B cell (primary cell): ENCODE measurements around the gene SPRY4. TPM values are rescaled to one million over a fixed set of nuclear protein-coding genes. Genes with fewer than 3 reads are reported as not detected.

Experiments
- ATAC-seq: fragments of 200-7000 bp; cut with Tn5 transposase; one replicate; pipeline ENCODE4 v1.10.0; 2021; ENCODE audit warnings: low read depth, mild to moderate bottlenecking, moderate number of reproducible peaks, moderate library complexity
- CTCF ChIA-PET: fragments of 350-600 bp; sonication (Branson Sonifier 250); formaldehyde crosslinking; loops from one replicate; lab custom pipeline; 2021; ENCODE audit warnings: antibody characterized with exemption, inconsistent platforms; lab: Charles Lee
- POLR2A ChIA-PET: fragments of 350-600 bp; sonication (Branson Sonifier 250); formaldehyde crosslinking; loops from one replicate; lab custom pipeline; 2021; ENCODE audit warnings: antibody characterized with exemption; lab: Charles Lee
- DNase-seq: peaks from one replicate; pipeline ENCODE4 v3.0.0; 2013
- H2AFZ ChIP-seq: 2 replicates; pipeline ENCODE4 v1.6.1; 2012; ENCODE audit warnings: mild to moderate bottlenecking, low read depth, low read length; ENCODE audit not compliant: insufficient read depth, poor library complexity, severe bottlenecking
- H3K27ac ChIP-seq, 2 donors: 1 replicate in 1 of 2; 2 replicates in 1 of 2; pipeline ENCODE4 v1.5.1; 2012 to 2013; ENCODE audit warnings: low read length in 2 of 2, mild to moderate bottlenecking in 2 of 2, moderate library complexity in 1 of 2
- H3K27me3 ChIP-seq, 4 experiments: fragments of 200-600 bp in 1 of 4; sonication (generic) in 1 of 4; replicated peaks in 1 of 4; 1 replicate in 2 of 4; 2 replicates in 2 of 4; pipeline versions ENCODE4 v1.6.1 to v1.7.0; 2013 to 2016; ENCODE audit warnings: low read length in 3 of 4, mild to moderate bottlenecking in 2 of 4, mixed read lengths in 1 of 4, moderate library complexity in 1 of 4; ENCODE audit not compliant: insufficient read depth in 4 of 4, control insufficient read depth in 3 of 4; ENCODE audit errors: control extremely low read depth in 1 of 4
- H3K36me3 ChIP-seq, 2 experiments: replicated peaks in 1 of 2; 1 replicate in 1 of 2; 2 replicates in 1 of 2; pipeline versions ENCODE4 v1.6.1 to v1.7.1; 2013; ENCODE audit warnings: low read length in 1 of 2; ENCODE audit not compliant: insufficient read depth in 2 of 2, control insufficient read depth in 1 of 2; ENCODE audit errors: control extremely low read depth in 1 of 2, extremely low read depth in 1 of 2
- H3K4me1 ChIP-seq, 2 donors: fragments of 200-600 bp in 1 of 2; sonication (generic) in 1 of 2; 1 replicate in 1 of 2; 2 replicates in 1 of 2; pipeline versions ENCODE4 v1.5.1 to v1.6.1; 2013 to 2017; ENCODE audit warnings: low read length in 2 of 2; ENCODE audit not compliant: control insufficient read depth in 2 of 2, insufficient read depth in 2 of 2
- H3K4me2 ChIP-seq: replicated peaks from 2 replicates; pipeline ENCODE3; 2012; ENCODE audit warnings: mild to moderate bottlenecking, low read depth, low read length; ENCODE audit not compliant: poor library complexity, severe bottlenecking
- H3K4me3 ChIP-seq, 5 experiments: fragments of 200-600 bp in 1 of 5; sonication (generic) in 1 of 5; 1 replicate in 3 of 5; 2 replicates in 2 of 5; pipeline versions ENCODE4 v1.5.1 to v1.7.0; 2011 to 2016; ENCODE audit warnings: low read length in 4 of 5, mild to moderate bottlenecking in 4 of 5, low read depth in 2 of 5, control low read depth in 1 of 5, moderate library complexity in 1 of 5; ENCODE audit not compliant: insufficient read depth in 1 of 5; ENCODE audit errors: control extremely low read depth in 1 of 5, extremely low read depth in 1 of 5
- H3K79me2 ChIP-seq: fragments of 200-600 bp; sonication (generic); one replicate; pipeline ENCODE4 v1.6.0; 2016; ENCODE audit warnings: low read length; ENCODE audit not compliant: control insufficient read depth, insufficient read depth
- H3K9ac ChIP-seq: fragments of 200-600 bp; sonication (generic); 2 replicates; pipeline ENCODE4 v1.6.1; 2017; ENCODE audit warnings: mild to moderate bottlenecking, low read length, moderate library complexity
- H3K9me3 ChIP-seq, 3 donors: one replicate each; pipeline versions ENCODE4 v1.6.1 to v1.7.1; 2013; ENCODE audit warnings: low read length in 2 of 3; ENCODE audit not compliant: control insufficient read depth in 2 of 3, insufficient read depth in 1 of 3; ENCODE audit errors: control extremely low read depth in 1 of 3
- H4K20me1 ChIP-seq: 2 replicates; pipeline ENCODE4 v1.6.0; 2012; ENCODE audit warnings: mild to moderate bottlenecking, low read length; ENCODE audit not compliant: insufficient read depth, control insufficient read depth, poor library complexity, severe bottlenecking
- H3K27ac Mint-ChIP-seq: one replicate; pipeline ENCODE4 v1.8.0; 2021; ENCODE audit warnings: mixed read lengths
- H3K27me3 Mint-ChIP-seq: one replicate; pipeline ENCODE4 v1.8.0; 2021; ENCODE audit warnings: mixed read lengths
- H3K4me1 Mint-ChIP-seq: one replicate; pipeline ENCODE4 v1.8.0; 2021; ENCODE audit warnings: mixed read lengths
- H3K4me3 Mint-ChIP-seq: one replicate; pipeline ENCODE4 v1.8.0; 2021; ENCODE audit warnings: mixed read lengths
- H3K9me3 Mint-ChIP-seq: one replicate; pipeline ENCODE4 v1.8.0; 2022; ENCODE audit warnings: mixed read lengths; ENCODE audit not compliant: insufficient read depth
- CTCF ChIP-seq: fragments of 200-600 bp; IDR thresholded peaks from one replicate; pipeline ENCODE4 v1.8.0; 2022; ENCODE audit warnings: antibody characterized with exemption, mild to moderate bottlenecking
- EZH2 ChIP-seq: IDR thresholded peaks from 2 replicates; pipeline ENCODE4 v1.6.1; 2012; ENCODE audit warnings: borderline replicate concordance, low read depth, mild to moderate bottlenecking, moderate library complexity, low read length; ENCODE audit not compliant: insufficient read depth, poor library complexity, severe bottlenecking
- WGBS: methylation state at CpG from one replicate; pipeline ENCODE4 v1.1.5; 2013; ENCODE audit warnings: missing lambda C conversion rate; ENCODE audit not compliant: insufficient coverage; 5-methylcytosine and 5-hydroxymethylcytosine counted together
- intact Hi-C: fragments of 100-400 bp; cut with micrococcal nuclease; formaldehyde crosslinking; loops from one replicate; pipeline ENCODE4 v1.10.0; 2022
- polyA plus RNA-seq: library from polyadenylated mRNA; depleted of rRNA; stranded (reverse); fragments of >200 nt; gene quantifications from 2 replicates; pipeline ENCODE4 v1.2.3, GENCODE V29; 2012
- total RNA-seq, 2 donors: library from RNA; stranded (reverse); fragments of 120-200 nt in 1 of 2; gene quantifications; 1 replicate in 1 of 2; 2 replicates in 1 of 2; pipeline versions ENCODE4 v1.2.3 to v1.2.4, GENCODE V29; 2013 to 2022

SPRY4 gene
- total and polyA plus RNA-seq, 2 donors (not counting 1 experiment from before 2014, with no cell fraction given) = 0.06 TPM; not detected in 1

GRCh38 chr5:142343531-142343930 lies 18.7 kb upstream of the SPRY4 start:
- no peaks in the 10 kb centered on the region for H3K79me2 ChIP-seq
- 100% methylated on average over 4 of the region's 4 CpGs for WGBS
- CTCF ChIA-PET = no interaction called here
- TF ChIP-seq CTCF (no peak), EZH2 (no peak)
- peaks cover 5 to 39% (median 34%) of the 10 kb centered on the region in 3 donors for H3K9me3 ChIP-seq
- no peak for ATAC-seq
- POLR2A ChIA-PET = no interaction called here
- no peak overlapping the region for H2AFZ ChIP-seq
- no peak overlapping the region for H3K4me3 Mint-ChIP-seq
- no peaks in the 10 kb centered on the region for H3K4me1 Mint-ChIP-seq
- DNase-seq = no peak
- H3K36me3 ChIP-seq = no peaks in the 10 kb centered on the region
- H3K27ac Mint-ChIP-seq = no peak overlapping the region
- H3K9me3 Mint-ChIP-seq = peaks cover 14% of the 10 kb centered on the region
- H3K4me2 ChIP-seq = no peak overlapping the region
- H3K4me1 ChIP-seq = no peaks in the 10 kb centered on the region
- H3K4me3 ChIP-seq = no peak overlapping the region
- no peaks in the 10 kb centered on the region for H4K20me1 ChIP-seq
- H3K27me3 Mint-ChIP-seq = peaks cover 37% of the 10 kb centered on the region
- H3K9ac ChIP-seq = no peak overlapping the region
- peaks cover 0 to 14% (median 2%) of the 10 kb centered on the region in 4 experiments for H3K27me3 ChIP-seq
- H3K27ac ChIP-seq = no peak overlapping the region
- intact Hi-C loops = no loop called here

GRCh38 chr5:142342128-142342981 lies 17.5 kb upstream of the SPRY4 start:
- POLR2A ChIA-PET = no interaction called here

More at GRCh38 chr5:142342128-142342981, 17.5 kb upstream of the SPRY4 start:
- Histone ChIP-seq H4K20me1 (no peaks in the 10 kb centered on the region), H3K4me2 (no peak overlapping the region), H3K79me2 (no peaks in the 10 kb centered on the region), H3K36me3 (no peaks in the 10 kb centered on the region), H3K9me3 (peaks cover 5 to 34% (median 31%) of the 10 kb centered on the region in 3 donors), H2AFZ (no peak overlapping the region), H3K4me1 (no peaks in the 10 kb centered on the region), H3K27ac (no peak overlapping the region), H3K4me3 (no peak overlapping the region), H3K9ac (no peak overlapping the region), H3K27me3 (peaks cover 0 to 14% (median 2%) of the 10 kb centered on the region in 4 experiments)
- peaks cover 14% of the 10 kb centered on the region for H3K9me3 Mint-ChIP-seq
- intact Hi-C loops = no loop called here
- no peak overlapping the region for H3K4me3 Mint-ChIP-seq
- H3K27ac Mint-ChIP-seq = no peak overlapping the region
- H3K4me1 Mint-ChIP-seq = no peaks in the 10 kb centered on the region
- 75% methylated on average over 13 of the region's 16 CpGs for WGBS
- CTCF ChIA-PET = no interaction called here
- no peak for DNase-seq
- TF ChIP-seq CTCF (no peak), EZH2 (no peak)
- ATAC-seq = no peak
- peaks cover 37% of the 10 kb centered on the region for H3K27me3 Mint-ChIP-seq
